OCI-LY3 (cell line): Measurements from ENCODE around the gene TRIM47.
"Not testable (repeated sequence)": the region's sequence is repeated elsewhere in the genome, so short reads cannot be mapped to it uniquely, and the experiment has no call there.

Experiments
- H2AFZ ChIP-seq: fragments of 200-600, 300-600 bp; shearing (Covaris generic); 2 replicates; pipeline ENCODE4 v1.6.0; 2014; ENCODE audit warnings: antibody characterized with exemption, low read depth, low read length
- H3K27ac ChIP-seq: fragments of 200-600, 300-600 bp; sonication (generic); 2 replicates; pipeline ENCODE4 v1.5.1; 2014; ENCODE audit warnings: mild to moderate bottlenecking, low read length, moderate library complexity, mixed read lengths
- H3K27me3 ChIP-seq: fragments of 200-600, 300-600 bp; sonication (generic); 2 replicates; pipeline ENCODE4 v1.6.1; 2014; ENCODE audit warnings: low read depth, low read length, mixed read lengths
- H3K36me3 ChIP-seq: fragments of 200-600, 300-600 bp; sonication (generic); replicated peaks from 2 replicates; pipeline ENCODE3; 2014; ENCODE audit warnings: low read depth, low read length, mixed read lengths
- H3K4me1 ChIP-seq: fragments of 300-600, 200-600 bp; sonication (generic); 2 replicates; pipeline ENCODE4 v1.6.1; 2014; ENCODE audit warnings: low read length, mixed read lengths
- H3K4me2 ChIP-seq: fragments of 200-600, 300-600 bp; sonication (generic); 2 replicates; pipeline ENCODE4 v1.6.1; 2014; ENCODE audit warnings: low read length, mixed read lengths
- H3K4me3 ChIP-seq: fragments of 300-600, 200-600 bp; sonication (generic); 2 replicates; pipeline ENCODE4 v1.5.1; 2014; ENCODE audit warnings: antibody characterized with exemption, mild to moderate bottlenecking, low read length, moderate library complexity
- H3K79me2 ChIP-seq: fragments of 300-600, 200-600 bp; shearing (Covaris generic); 2 replicates; pipeline ENCODE4 v1.6.1; 2014; ENCODE audit warnings: mild to moderate bottlenecking, low read length, mixed read lengths
- H3K9ac ChIP-seq: fragments of 300-600, 200-600 bp; shearing (Covaris generic); 2 replicates; pipeline ENCODE4 v1.6.0; 2014; ENCODE audit warnings: mild to moderate bottlenecking, low read length, moderate library complexity
- H3K9me3 ChIP-seq: fragments of 200-600, 300-600 bp; shearing (Covaris generic); 2 replicates; pipeline ENCODE4 v1.6.1; 2014; ENCODE audit warnings: low read length, mixed read lengths; ENCODE audit not compliant: insufficient read depth
- H4K20me1 ChIP-seq: fragments of 200-600, 300-600 bp; sonication (generic); 2 replicates; pipeline ENCODE4 v1.6.1; 2016; ENCODE audit warnings: low read length, mixed read lengths; ENCODE audit not compliant: insufficient read depth
- EZH2phosphoT487 ChIP-seq: fragments of 200-600 bp; shearing (Covaris generic); IDR thresholded peaks from 2 replicates; pipeline ENCODE4 v1.6.1; 2018; ENCODE audit warnings: antibody characterized with exemption, mixed run types, low read depth
- TF ChIP-seq, protein P1 (sequence below): fragments of 200-600, 300-600 bp; sonication (generic); IDR thresholded peaks from 2 replicates; pipeline ENCODE4 v1.5.1; 2014; ENCODE audit warnings: antibody characterized with exemption, low read length, low read depth

The TRIM47 gene

GRCh38 chr17:75864448-75864871 lies 13.9 kb downstream of the TRIM47 start:
- TF ChIP-seq, protein P1, sequence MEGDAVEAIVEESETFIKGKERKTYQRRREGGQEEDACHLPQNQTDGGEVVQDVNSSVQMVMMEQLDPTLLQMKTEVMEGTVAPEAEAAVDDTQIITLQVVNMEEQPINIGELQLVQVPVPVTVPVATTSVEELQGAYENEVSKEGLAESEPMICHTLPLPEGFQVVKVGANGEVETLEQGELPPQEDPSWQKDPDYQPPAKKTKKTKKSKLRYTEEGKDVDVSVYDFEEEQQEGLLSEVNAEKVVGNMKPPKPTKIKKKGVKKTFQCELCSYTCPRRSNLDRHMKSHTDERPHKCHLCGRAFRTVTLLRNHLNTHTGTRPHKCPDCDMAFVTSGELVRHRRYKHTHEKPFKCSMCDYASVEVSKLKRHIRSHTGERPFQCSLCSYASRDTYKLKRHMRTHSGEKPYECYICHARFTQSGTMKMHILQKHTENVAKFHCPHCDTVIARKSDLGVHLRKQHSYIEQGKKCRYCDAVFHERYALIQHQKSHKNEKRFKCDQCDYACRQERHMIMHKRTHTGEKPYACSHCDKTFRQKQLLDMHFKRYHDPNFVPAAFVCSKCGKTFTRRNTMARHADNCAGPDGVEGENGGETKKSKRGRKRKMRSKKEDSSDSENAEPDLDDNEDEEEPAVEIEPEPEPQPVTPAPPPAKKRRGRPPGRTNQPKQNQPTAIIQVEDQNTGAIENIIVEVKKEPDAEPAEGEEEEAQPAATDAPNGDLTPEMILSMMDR: no peak
- no peak for TF ChIP-seq EZH2phosphoT487
- Histone ChIP-seq H3K79me2 (no peaks in the 10 kb centered on the region), H3K4me1 (peaks cover 11% of the 10 kb centered on the region), H3K36me3 (no peaks in the 10 kb centered on the region), H3K9me3 (no peaks in the 10 kb centered on the region), H3K27ac (no peak overlapping the region), H3K9ac (peak overlapping the region; percentile 28; the same call in 1 of the 2 replicates), H3K27me3 (no peaks in the 10 kb centered on the region), H3K4me3 (peak overlapping the region; percentile 60), H2AFZ (peak overlapping the region; percentile 84), H4K20me1 (no peaks in the 10 kb centered on the region), H3K4me2 (peak overlapping the region; percentile 72)

GRCh38 chr17:75861927-75862317 lies 16.5 kb downstream of the TRIM47 start:
- H3K4me2 ChIP-seq: no peak overlapping the region
- H3K4me3 ChIP-seq: no peak overlapping the region
- no peak overlapping the region for H2AFZ ChIP-seq
- peaks cover 24% of the 10 kb centered on the region for H3K4me1 ChIP-seq
- H3K27ac ChIP-seq: no peak overlapping the region
- no peaks in the 10 kb centered on the region for H3K27me3 ChIP-seq
- TF ChIP-seq, protein P1: no peak
- no peak for TF ChIP-seq EZH2phosphoT487
- H3K79me2 ChIP-seq: no peaks in the 10 kb centered on the region
- H3K36me3 ChIP-seq: no peaks in the 10 kb centered on the region
- H3K9ac ChIP-seq: no peak overlapping the region
- no peaks in the 10 kb centered on the region for H4K20me1 ChIP-seq
- no peaks in the 10 kb centered on the region for H3K9me3 ChIP-seq

GRCh38 chr17:75859358-75859757 lies 19.0 kb downstream of the TRIM47 start:
- H3K9me3 ChIP-seq, H3K36me3 ChIP-seq, H3K27ac ChIP-seq, H2AFZ ChIP-seq, H3K27me3 ChIP-seq, H3K4me3 ChIP-seq, H3K9ac ChIP-seq, H3K4me2 ChIP-seq, H4K20me1 ChIP-seq: not testable (repeated sequence)
- Histone ChIP-seq H3K79me2 (peaks cover 11% of the 10 kb centered on the region), H3K4me1 (peaks cover 26% of the 10 kb centered on the region)

DNA sequence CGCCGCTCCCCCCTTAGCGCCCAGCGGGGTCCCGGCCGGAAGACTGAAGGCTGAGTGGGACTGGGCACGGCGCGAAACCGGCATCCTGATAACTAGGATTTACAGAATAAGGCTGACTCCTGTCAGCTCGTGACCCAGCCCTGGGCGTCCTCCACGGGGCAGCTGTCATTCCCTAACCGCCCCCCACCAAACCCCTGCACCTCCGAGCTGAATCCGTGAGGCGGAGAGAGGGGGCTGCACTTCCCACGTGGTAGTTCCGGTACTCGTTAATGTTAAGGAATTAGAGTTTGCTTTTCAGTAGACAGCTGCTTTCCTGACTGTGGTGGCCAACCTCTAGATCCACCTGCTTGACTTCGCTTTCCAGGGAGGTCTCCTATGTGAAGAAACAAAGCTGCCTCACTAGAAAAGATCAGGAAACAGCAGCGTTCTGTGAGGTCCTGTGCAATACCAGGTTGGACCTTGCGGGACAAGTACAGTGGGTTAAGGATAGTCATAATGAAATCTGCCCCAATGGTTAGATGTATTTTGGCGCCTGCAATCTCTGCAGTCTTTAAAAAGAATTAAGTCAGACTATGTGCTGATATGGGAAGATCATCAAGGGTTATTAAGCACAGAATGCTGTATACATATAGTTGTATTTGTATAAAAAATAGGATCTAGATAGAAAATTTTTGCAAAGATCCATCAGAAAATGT lies 22.2 kb downstream of the TRIM47 start:
- Histone ChIP-seq H3K4me1 (peaks cover 25% of the 10 kb centered on the region), H3K9me3 (no peaks in the 10 kb centered on the region), H2AFZ (no peak overlapping the region; the same call in 1 of the 2 replicates), H3K27me3 (no peaks in the 10 kb centered on the region), H4K20me1 (peaks cover 3% of the 10 kb centered on the region; the same call in 1 of the 2 replicates), H3K4me2 (peak overlapping the region; percentile 98), H3K79me2 (peaks cover 22% of the 10 kb centered on the region), H3K9ac (peak overlapping the region; percentile 76), H3K27ac (peak overlapping the region; percentile 60), H3K36me3 (peaks cover 4% of the 10 kb centered on the region), H3K4me3 (peak overlapping the region; percentile 82)
- TF ChIP-seq EZH2phosphoT487: no peak
- TF ChIP-seq, protein P1: peak; percentile 51; the same call in 1 of the 2 replicates
